Fibroblast of lung (primary cell): ENCODE results near the gene MCM6.

ENCODE experiments used
- EZH2 ChIP-seq: IDR thresholded peaks from 2 replicates; pipeline ENCODE4 v1.5.1; 2012; ENCODE audit warnings: low read length, control low read depth, mild to moderate bottlenecking; ENCODE audit errors: missing control alignments
- TF ChIP-seq, protein P1 (sequence below), 2 donors: IDR thresholded peaks in 1 of 2; conservative IDR thresholded peaks in 1 of 2; 1 replicate in 1 of 2; 2 replicates in 1 of 2; pipeline ENCODE4 v1.5.1; 2011 to 2012; ENCODE audit warnings: low read length in 2 of 2, control low read depth in 1 of 2, inconsistent platforms in 1 of 2, low read depth in 1 of 2, mild to moderate bottlenecking in 1 of 2

DNA sequence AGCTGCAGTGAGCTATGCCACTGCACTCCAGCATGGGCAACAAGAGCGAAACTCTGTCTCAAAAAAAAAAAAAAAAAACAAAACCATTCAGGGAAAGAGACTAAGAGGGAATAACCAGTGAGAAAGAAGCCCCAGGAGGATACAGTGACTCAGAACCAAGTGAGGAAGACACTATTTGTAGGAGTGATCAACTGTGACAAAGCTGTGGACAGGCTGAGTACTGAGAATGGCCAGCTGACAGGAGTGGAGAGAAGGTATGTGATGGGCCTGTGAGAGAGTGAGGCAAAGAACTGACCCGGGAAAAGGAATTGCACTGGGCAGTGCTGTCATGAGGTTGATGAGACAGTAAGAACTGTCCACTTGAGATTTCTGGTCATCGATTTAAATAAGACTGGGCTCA is 32.6 kb downstream of the MCM6 start:
- TF ChIP-seq, protein P1, sequence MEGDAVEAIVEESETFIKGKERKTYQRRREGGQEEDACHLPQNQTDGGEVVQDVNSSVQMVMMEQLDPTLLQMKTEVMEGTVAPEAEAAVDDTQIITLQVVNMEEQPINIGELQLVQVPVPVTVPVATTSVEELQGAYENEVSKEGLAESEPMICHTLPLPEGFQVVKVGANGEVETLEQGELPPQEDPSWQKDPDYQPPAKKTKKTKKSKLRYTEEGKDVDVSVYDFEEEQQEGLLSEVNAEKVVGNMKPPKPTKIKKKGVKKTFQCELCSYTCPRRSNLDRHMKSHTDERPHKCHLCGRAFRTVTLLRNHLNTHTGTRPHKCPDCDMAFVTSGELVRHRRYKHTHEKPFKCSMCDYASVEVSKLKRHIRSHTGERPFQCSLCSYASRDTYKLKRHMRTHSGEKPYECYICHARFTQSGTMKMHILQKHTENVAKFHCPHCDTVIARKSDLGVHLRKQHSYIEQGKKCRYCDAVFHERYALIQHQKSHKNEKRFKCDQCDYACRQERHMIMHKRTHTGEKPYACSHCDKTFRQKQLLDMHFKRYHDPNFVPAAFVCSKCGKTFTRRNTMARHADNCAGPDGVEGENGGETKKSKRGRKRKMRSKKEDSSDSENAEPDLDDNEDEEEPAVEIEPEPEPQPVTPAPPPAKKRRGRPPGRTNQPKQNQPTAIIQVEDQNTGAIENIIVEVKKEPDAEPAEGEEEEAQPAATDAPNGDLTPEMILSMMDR (conservative IDR thresholded peaks at IDR 0.05 in 1 of 2, IDR thresholded peaks at IDR 0.05 in 1 of 2; ENCODE audit: low read depth in 1 of 2, low read length in 2 of 2) = no peak
- no peak for TF ChIP-seq EZH2
